GM18505 (cell line): Measurements from ENCODE around the gene MRE11.

Experiments used
- ATAC-seq: cut with Tn5 transposase; IDR thresholded peaks from one replicate; pipeline ENCODE4 v1.9.1; 2021; ENCODE audit not compliant: unreplicated experiment
- POLR2A ChIP-seq: IDR thresholded peaks from 4 replicates; pipeline ENCODE4 v1.6.1; 2011; ENCODE audit warnings: borderline replicate concordance; ENCODE audit not compliant: insufficient read depth, insufficient read length; ENCODE audit errors: extremely low read depth

The MRE11 gene

DNA sequence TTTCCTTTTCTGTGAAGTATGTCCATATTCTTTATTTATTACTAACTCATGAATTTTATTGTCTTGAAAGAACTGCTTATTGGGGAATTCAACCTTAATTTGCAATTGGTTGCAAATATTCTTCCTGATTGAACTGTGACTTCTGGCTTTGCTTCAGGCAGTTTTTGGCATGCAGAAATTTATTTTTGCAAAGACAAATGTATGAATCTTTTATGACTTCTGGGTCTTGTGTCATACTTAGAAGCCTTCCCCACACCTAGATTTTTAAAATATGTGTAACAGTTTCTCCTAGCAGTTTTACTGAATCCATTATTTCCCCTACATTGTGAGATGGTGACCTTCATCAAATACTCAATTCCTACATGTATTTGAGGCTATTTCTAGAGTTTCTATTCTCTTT, 12.3 kb downstream of the MRE11 start:
- TF ChIP-seq POLR2A = no peak
- ATAC-seq = no peak

DNA sequence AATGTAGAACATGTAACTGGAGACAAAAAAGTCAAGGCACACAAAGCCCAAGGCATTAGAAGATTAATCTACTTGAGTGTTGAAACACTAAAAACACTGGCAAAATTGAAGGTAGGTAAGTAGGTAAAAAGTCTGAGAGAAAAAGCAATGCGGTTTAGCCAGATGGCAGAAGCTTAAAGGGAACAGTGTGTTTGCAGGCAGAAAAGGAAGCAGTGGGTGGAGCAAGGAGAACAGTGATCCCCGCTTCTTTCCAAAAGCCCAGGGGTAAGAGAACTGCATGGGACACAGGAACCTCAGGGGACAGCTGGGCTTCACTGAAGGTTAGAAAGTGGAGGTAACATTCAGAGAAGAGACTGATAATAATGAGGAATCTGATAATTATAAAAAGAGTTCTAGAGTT, 16.0 kb downstream of the MRE11 start:
- ATAC-seq = no peak
- no peak for TF ChIP-seq POLR2A

DNA sequence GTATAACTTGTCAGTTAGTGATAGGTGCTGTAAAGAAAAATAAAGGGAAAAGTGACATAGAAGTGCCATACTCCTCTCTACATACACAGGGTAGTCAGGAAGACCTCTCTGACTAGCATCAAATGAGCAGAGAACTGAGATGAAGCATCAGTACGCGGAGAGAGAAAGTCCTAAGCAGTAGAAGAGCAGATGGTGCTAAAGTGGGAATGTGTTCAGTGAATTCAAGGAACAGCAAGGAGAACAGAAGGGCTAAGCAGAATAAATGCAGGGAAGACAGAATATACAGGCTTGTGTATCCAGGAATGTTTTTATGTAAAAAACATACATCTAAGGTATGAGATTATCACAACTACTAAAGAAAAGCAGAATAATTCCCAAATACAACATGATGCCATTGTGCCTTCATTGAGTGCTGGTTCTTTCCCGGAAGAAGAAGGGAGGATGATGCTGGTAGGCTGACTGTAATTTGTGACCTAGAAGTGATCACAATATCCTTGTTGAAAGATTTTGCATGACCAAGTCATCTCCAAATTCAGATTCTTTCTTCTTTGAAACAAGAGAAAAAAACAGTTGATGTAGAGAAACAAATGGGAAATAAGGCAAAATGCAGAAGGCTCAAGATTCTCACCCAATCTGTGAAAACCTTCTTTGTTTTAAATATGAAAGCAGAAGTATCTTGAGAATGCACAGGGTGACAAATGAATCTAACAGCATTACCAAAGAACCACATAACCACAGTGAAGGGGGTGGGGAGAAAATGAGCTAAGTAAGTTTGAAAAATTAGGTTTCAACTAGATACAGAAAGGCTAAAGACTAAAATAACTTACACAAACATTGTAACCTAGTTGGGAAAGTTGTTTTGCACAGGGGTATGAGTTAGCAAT, 20.5 kb downstream of the MRE11 start:
- no peak for TF ChIP-seq POLR2A
- ATAC-seq = peak; percentile 81

DNA sequence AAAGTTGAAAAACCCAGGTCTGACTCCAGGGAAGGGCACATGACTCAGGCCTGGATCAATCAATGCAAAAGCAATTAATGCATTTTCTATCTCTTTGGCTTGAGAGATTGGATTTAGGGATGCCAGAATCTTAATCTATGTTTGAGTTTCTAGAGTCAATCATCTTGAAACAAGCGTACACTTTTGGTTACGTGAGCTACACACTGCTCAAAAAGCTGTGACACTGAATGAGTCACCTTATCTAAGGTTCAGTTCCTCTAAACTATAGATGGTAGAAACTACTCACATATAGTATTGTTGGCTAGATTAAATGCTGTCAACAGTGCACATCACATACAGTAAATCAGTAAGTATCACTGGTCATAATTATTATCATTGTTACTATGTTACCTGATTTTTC, 24.2 kb downstream of the MRE11 start:
- ATAC-seq = peak; percentile 89
- no peak for TF ChIP-seq POLR2A

DNA sequence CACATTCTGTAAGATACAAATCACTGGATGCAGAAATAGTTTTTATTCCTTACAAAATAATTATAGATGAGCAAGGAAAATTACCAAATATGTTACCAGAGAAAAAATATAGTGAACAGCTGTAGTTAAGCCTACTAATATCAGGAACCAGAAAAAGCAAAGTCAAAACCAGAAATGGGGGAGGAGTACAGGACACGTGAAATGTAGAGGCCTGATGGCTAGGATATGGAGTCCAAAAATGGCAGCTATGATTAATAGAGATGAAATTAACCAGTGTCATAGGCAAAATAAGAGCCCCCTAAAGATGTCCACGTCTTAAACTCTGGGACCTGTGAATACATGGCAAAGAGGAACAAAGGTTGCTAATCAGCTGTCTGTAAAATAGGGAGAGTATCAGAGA, 34.1 kb downstream of the MRE11 start:
- ATAC-seq = no peak
- TF ChIP-seq POLR2A = no peak

DNA sequence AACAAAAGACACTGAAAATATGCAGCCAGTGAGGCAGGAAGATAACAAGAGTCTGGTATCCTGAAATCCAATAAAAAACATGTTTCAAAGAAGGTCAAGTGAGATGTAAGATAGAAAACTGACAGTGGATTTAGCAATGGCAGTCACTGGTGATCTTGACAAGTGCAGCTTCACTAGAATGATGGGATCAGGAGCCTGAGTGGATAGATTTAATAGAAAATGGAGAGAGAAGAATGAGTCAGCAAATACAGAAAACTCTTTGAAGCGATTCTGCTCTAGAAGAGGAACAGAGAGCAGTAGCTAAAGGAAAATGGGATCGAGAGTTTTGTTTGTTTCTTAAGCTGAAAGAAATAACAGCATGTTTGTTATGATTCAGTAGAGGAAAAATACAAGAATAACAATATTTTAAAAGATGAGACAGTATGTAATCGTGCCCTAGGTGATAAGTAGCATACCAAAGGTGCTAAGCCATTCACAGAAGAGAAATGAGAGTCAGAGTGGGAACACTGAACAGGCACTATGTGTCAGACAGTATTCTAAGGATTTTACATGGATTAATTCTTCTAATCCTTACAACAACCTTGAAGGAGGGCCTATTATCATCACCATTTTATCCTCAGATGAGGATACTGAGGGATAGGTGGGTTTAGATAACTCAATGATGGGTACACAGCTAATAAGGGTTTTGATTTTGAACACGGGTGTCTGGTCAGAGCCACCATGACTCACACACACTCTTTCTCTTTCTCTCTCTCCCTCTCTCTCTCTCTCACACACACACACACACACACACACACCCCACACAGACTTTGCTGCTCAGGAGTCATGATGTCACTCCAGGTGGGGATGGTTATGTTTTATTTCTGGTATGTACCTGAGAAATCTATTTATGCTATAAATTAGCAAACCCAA, 36.3 kb downstream of the MRE11 start:
- no peak for ATAC-seq
- no peak for TF ChIP-seq POLR2A

DNA sequence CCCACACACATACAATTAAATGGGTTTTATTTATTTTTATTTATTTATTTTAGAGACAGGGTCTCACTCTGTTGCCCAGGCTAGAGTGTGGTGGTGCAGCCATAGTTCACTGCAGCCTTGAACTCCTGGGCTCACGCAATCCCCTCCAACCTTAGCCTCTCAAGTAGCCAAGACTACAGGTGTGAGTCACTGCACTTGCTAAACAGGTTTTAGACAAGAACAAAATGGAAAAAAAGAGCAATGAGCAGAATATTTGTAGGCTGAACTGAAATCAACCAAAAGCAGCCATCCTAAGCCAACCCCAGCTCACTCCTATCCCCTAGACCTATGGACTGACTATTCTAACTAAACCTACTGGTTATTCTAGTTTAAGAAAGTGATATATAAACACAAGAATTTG, 37.8 kb downstream of the MRE11 start:
- no peak for ATAC-seq
- no peak for TF ChIP-seq POLR2A

DNA sequence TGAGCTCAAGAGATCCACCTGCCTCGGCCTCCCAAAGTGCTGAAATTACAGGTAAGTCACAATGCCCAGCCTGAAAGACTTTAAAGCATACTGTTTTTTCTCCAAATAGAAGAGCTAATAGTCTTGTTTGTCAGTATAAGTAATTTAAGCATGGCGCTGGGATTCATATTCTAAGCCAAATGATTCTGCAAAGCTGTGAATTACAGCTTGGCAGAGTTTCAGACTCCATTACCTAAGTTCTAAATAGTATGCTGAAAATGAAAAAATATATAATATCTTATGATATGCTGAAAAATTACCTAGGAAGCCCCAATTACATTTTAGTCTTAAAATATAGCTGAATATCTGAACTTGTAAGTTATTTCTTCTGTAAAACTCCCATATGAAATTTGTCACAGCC, 39.3 kb downstream of the MRE11 start:
- ATAC-seq = no peak
- no peak for TF ChIP-seq POLR2A

DNA sequence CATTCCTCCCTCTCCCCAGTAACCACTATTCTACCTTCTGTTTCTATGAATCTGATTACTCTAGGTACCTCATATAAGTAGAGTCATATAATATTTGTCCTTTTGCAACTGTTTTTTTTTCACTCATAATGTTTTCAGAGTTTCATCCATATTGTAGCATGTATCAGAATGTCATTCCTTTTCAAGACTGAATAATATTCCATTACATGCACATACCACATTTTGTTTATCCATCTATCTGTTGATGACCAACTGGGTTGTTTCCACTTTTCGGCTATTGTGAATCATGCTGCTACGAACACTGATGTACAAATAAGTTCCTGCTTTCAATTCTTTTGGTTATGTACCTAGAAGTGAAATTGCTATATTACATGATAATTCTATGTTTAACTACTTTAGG, 40.7 kb downstream of the MRE11 start:
- no peak for TF ChIP-seq POLR2A
- no peak for ATAC-seq

DNA sequence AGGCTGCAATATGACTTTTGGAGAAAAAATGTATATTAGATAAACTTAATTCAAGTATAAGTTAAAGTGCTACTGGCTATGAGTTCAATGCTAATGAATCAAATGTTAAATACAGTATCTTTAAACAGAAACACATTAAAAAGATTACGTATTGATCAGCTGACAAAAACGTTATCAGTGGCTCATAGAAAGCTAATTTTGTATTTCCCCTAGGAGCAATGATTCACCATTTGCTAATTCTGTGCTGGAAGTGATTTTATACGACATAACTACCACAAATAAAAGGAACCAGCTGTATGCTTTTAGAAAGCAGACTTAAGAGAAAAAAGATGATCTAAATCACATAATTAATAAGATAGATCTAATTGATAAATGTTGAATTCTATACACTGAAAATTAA, 43.6 kb downstream of the MRE11 start:
- no peak for ATAC-seq
- no peak for TF ChIP-seq POLR2A

DNA sequence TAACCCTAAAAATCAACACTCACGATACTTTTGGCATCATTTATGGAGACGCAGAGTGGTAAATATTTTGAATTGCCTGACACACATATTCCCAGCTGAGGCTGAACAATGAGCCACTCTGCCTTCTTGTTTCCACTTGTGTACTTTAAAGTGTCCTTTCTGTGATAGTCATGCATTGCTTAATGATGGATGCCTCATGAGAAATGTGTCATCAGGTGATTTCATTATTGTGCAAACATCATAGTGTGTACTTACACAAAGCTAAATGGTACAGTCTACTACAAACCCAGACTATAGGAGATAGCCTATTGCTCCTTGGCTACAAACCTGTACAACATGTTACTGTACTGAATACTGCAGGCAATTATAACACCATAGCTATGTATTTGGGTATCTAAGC, 44.2 kb downstream of the MRE11 start:
- ATAC-seq = no peak
- no peak for TF ChIP-seq POLR2A

DNA sequence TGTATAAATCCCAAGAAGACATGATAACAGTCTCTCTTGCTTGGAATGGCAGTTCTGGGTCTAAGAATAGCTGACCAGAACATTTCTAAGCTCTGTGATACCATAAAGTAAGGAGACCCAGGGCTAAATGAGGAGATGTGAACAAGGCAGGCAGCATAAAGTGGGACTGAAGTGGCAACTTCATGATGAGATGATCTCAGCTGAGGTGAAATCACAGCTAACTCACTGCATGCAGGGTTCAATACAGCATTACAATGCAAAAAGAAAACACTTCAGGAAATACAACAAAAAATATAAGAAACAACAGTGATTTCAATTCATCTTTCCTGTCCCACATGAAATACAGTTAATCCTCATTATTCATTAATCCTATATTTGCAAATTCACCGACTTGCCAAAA, 44.6 kb downstream of the MRE11 start:
- ATAC-seq = no peak
- no peak for TF ChIP-seq POLR2A

DNA sequence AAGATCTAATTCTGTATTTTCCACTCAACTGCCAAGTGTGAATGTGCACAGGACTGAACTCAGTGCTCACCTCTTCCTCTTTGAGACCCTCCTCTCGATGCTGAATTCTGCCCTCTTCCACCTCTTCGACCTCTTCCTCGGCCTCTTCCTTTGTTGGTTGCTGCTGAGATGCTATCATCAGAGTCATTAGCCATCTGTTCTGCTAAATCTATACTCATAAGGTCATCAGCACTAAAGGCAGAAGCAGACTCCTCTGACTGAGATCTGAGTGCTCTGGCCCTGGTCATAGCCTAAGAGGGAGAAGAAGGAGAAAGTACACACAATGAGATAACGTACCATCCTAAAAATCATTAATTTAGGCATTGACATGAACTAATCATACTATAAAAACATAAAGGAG, 46.5 kb downstream of the MRE11 start:
- no peak for ATAC-seq
- no peak for TF ChIP-seq POLR2A

DNA sequence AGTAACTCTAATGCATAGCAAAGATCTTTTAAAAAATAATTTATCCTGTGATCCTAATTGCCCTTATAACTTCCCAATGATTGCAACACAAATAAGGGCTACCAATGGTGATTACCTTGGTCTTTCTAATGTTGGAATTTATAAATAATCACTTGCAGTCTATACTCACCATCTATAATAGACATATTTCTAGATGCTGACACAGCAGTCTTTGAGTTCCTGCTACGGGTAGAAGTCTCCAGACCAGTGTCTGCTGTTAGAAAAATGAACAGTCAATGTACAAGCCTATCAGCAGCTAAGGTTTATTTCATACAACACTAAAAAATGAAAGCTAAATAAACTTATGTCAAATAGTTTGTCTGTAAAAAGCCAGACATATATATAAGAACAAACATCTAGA, 48.0 kb downstream of the MRE11 start:
- TF ChIP-seq POLR2A = no peak
- ATAC-seq = no peak
